Central memory CD4-positive, alpha-beta T cell (primary cell): ENCODE data around the gene STPG1.

Experiments used
- DNase-seq: peaks from one replicate; pipeline ENCODE4 v3.0.0; 2022

STPG1 gene

GRCh38 chr1:24425922-24426321 lies 12.3 kb upstream of the STPG1 start:
- DNase-seq = no peak

DNA sequence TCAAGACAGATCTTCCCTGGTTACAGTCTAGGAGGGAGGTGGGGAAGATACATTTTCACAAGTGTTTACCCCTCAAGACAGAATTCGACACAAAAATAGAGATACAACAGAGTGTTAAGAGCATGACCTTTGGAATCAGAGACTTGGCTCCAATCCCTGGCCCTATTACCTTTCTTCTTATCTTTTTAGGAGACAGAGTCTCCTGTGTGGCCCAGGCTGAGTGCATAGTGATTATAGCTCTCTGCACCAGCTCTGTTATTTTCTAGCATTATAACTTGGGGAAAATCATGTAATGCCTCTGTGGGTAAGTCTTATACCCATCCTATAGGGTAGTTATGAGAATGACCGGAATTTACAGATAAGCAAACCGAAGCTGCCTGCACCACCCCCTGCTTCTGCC lies 11.9 kb upstream of the STPG1 start:
- no peak for DNase-seq

- DNase-seq = no peak
Observed at GRCh38 chr1:24424990-24425389, 11.4 kb upstream of the STPG1 start.

DNA sequence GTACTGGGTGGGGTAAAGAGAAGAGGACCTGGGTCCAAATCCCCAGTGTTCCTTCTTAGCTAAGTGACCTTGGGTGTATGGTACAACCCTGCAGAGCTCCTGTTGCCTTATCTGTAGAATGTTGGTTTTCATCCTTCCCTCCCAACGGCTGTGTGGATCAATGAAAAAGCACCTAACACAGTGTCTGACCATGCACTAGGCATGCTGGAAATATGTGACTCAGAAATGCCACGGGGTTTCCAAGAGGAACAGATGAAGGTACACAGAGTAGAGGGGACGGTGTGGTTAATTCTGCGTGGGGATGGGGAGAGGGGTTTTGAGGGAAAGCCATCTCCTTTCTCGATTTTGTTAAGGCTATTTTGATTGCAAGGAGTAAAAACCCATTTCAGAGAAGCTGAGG lies 10.6 kb upstream of the STPG1 start:
- no peak for DNase-seq

DNA sequence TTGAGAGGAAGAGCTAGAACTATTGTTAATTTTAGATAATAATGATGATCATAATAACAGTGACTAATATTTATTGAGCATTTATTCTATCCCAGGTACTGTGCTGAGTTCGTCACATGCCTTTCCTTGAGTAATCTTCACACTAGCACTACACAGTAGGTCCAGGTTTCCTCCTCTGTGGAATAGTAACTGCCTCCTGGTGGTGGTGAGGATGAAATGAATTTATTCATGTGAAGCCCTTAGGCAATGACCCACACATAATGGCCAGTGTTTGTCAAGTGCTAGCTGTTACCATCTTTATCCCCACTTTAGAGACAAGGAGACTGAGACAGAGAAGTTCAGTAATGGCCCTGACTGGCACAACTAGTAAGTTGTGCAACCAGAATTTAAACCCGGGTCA lies 7.9 kb upstream of the STPG1 start:
- DNase-seq = no peak

- no peak for DNase-seq
Observed at GRCh38 chr1:24420547-24420946, 7.0 kb upstream of the STPG1 start.

DNA sequence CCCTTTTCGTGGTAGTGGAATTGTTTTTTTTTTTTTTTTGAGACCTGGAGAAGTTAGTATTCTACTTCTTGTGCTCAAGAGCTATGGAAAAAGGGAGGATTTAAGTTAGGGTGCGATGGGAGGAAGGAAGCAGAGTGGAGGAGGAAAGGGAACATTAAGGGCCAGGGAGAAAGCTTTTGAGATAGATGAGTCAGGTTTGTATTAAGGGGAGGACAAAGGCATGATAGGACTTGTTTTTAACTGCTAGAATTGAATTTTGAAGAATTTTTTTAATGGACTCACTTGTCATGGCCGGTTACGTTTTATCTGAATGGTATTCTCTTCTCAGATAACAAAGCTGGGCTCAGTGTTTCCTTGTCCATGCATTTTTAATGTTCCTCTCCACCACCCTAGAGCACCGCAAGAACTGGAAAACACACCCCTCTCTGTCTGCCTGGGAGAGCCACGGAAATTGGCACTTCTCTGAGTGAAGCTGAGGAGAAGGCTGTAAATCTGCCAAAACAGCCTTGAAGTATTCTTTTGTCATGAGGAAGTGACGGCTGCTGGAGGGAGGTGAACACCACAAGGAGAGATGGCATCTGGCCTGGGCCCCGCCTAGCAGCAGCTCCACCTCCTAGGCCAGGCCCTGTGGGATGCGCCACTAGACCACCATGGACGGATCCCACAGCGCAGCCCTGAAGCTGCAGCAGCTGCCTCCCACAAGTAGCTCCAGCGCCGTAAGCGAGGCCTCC lies 5.5 kb upstream of the STPG1 start:
- no peak for DNase-seq

DNA sequence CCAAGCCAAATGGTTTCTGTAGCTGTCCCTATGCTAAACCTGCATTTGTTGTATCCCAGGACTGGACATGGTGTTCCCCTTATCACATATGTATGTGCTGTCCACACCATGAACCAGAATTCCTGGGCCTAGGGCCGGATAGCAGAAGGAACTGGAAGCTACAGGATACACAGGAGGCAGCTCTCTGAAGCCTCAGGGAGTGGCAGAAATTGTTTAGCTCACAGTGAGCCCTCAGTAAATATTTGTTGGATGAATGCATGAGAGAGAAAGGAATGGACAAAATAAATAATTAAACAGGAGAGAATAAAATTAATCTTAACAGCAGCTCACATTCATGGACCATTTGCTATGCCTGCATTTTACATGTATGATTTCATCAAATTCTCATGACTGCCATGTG lies 4.1 kb upstream of the STPG1 start:
- no peak for DNase-seq

GRCh38 chr1:24416666-24417391 lies 3.2 kb upstream of the STPG1 start:
- peak; percentile 76 for DNase-seq

DNA sequence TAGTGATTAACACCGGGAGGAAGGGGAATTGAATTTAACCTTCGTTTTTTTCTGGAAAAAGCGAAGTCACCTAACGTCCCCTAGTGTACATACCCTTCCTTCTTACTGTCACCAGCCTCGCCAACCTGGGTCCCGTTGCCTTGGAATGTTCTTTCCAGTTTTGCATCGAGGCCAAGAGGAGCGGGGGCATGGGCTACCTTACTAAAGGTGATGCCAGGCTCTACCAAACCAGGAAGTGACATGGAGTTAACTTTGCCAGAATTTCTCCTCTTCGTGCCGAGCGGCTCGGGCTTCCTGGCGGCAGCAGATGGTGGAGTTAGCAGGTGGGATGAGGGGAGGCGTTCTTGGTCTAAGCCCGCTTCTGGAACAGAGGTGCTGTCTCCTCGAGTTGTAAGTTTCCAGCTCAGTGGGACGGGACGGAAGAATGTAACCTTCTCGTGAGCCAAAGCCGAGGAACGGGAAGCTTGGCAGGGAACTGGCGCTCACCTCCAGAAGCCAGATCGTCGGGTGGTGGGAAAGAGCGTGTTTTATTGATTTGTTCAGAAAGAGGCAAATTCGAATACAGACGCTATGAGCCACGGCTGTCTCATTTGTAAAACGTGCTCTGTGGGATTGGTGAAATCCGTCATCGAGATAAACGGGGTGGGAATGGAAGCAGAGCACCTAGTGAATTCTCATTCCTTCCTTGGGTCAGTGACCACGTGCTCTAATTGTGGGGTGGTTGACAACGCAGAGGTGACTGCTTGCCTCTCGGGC lies 2.5 kb upstream of the STPG1 start:
- DNase-seq = no peak

GRCh38 chr1:24415334-24415909 lies 1.8 kb upstream of the STPG1 start, which contains the start of gene NIPAL3:
Gene NIPAL3 (plus strand): TSS chr1:24415802. CDS start chr1:24419548, 3,746 bp downstream.
- peak; percentile 97 for DNase-seq

- DNase-seq = no peak
Observed at GRCh38 chr1:24414775-24415333, 1.3 kb upstream of the STPG1 start.

DNA sequence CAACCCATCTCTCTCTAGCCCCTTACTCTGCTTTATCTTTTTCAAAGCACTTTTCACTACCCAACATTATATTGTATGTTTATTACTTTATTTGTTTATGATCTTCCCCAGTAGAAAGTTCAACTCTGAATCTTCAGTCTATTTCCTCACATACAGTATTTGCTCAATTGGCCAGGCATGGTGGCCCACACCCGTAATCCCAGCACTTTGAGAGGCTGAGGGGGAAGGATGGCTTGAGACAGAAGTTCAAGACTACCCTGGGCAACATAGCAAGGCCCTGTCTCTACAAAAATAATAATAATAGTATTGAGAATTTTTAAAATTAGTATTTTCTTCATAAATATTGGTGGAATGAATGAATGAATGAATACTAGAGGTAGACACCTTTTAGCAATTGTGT lies 1.2 kb downstream of the STPG1 start:
- no peak for DNase-seq

GRCh38 chr1:24411963-24412362 lies 1.6 kb downstream of the STPG1 start:
- no peak for DNase-seq

DNA sequence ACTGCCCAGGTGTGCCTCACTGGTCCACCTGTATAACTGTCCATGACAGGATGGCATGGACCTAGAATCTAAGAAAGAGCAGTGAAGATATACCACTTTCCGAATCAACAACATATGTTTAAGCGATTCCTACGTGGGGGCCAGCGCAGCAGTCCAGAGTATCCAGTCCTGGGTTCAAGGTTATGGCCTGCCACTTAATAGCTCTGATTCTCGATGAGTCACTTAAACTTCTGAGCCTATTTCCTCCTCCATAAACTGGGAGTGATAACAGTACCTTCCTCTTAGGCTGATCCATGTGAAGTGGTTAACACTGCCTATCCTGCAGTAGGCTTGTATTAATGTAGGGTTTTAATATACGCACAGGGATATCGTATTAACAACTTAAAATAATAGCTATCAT lies 2.8 kb downstream of the STPG1 start:
- no peak for DNase-seq

DNA sequence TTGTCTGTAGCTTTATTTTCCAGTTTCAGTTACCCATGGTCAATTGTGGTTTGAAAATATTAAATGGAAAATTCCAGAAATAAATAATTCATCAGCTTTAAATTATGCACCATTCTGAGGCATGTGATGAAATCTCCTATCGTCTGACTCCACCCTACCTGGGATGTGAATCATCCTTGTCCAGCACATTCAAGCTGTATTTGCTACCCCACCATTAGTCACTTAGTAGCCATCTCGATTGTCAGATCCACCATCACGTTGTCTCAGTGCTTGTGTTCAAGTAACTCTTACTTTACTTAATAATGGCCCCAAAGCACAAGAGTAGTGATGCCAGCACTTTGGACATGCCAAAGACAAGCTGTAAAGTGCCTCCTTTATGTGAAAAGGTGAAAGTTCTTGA lies 4.0 kb downstream of the STPG1 start:
- no peak for DNase-seq

DNA sequence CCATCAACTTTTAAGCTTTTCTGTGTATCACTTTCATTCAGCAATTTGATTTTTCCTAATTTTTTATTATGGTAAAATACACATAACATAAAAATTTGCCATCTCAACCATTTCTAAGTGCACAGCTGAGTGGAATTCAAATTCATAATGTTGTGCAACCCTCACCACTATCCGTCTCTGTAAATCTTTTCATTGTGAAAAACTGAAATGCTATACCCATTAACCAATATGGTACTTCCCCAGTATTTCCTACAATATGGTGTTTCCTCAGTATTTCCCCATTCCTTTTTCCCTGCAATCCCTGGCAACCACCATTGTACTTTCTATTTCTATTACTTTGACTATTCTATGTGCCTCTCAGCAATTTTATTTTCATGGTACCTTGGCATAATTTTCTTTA lies 6.8 kb downstream of the STPG1 start:
- DNase-seq = no peak

DNA sequence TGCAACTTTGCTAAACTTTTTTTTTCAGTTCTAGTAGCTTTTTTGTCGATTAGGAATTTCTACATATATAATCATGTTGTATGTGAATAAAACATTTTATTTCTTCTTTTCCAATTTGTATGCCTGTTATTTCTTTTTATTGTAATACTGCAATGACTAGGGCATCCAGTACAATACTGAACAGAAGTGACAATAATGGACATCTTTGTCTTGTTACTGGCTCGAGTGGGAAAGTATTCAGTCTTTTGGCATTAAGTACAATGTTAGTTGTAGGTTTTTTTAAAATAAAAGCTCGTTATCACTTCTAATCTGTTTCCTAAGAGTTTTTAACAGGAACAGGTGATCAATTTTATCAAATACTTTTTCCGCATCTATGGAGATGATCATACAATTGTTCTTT lies 9.8 kb downstream of the STPG1 start:
- DNase-seq = no peak

GRCh38 chr1:24400065-24400464 lies 13.5 kb downstream of the STPG1 start:
- DNase-seq = no peak

DNA sequence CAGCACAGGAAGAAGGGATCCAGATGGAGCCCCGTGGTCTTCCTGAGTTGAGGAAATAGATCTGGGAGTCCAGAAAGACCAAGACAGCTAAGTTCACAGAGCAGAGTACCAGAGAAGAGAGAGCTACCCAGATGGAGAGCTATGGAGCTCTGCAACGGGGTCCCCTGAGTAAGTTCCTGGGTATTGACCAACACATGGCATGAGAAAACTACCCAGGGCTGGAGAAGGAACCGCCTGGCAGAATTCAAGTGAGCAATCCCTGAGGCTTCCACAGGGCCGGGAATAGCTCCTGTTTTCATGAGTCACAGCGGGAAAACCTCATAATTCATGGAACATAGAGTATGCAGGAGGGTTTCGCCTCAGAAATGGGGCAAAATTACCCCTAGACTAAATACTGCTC lies 19.7 kb downstream of the STPG1 start:
- DNase-seq = no peak

DNA sequence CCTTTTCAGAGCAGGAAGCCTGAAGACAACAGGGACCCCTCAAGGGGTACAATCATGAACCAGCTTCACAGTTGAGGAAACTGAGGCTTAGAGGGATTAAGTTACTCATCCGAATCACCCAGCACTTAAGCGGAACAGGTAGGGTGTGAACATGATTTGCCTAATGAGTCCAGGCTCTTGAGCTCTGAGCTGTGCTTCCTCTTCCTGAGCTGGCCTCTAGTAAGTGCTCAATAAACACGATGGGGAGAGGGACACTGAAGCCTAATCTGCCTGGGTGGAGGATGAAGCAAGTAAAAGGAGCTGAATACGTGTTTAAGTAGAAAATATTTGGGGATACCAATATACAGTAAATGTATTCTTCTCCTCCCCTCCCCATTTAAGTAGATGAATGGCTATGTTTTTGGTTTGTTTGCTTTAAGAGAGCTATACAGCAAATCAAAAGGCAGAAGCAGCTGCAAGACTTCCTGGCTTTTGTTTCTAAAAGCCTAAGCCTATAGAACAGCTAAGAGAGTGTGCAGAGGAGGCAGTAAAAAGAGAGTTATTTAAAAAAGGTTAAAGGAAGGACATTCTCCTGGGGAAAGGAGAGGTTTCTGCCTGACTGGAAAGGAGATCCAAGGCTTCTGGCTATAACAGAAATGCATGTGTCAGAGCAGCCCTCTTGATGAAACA lies 20.5 kb downstream of the STPG1 start:
- no peak for DNase-seq

DNA sequence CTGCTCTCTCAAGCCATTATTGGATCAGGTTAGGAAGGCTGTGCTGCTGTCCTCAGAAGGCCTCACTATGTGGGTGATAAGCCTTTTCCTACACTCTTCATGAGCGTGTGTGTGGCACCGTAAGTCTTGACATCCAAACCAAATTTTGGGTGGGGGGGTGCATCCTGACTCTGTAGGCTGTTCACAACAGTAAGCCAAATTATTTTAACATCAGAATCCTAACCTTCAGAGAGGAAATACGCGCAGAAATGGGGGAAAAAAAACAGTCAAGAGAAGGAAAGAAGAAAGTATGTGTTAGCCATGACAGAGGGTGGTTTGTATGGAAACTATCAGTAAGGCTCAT lies 21.0 kb downstream of the STPG1 start:
- DNase-seq = no peak
